Measurements from ENCODE around the gene RAB34.

The RAB34 gene

GRCh38 chr17:28720247-28720996 is 2.8 kb upstream of the RAB34 start:
- Histone ChIP-seq H3K9ac (ENCODE audit: low read length) (peak overlapping the region; percentile 95), H2BK15ac (ENCODE audit: low read depth, poor library complexity, severe bottlenecking) (no peak overlapping the region), H3K4ac (ENCODE audit: low read depth in 1 of 2, low read length in 2 of 2) (peak overlapping the region; percentile 29 to 77), H2BK5ac (ENCODE audit: low read depth, low read length, poor library complexity, severe bottlenecking) (peak overlapping the region; percentile 40), H3K27ac (ENCODE audit: low read length, poor library complexity, severe bottlenecking) (peak overlapping the region; percentile 92), H2BK12ac (ENCODE audit: low read length in 2 of 2) (no peak overlapping the region), H3K27me3 (ENCODE audit: control insufficient read depth in 1 of 2, insufficient read depth in 1 of 2, low read length in 2 of 2) (no peaks in the 10 kb centered on the region), H3K36me3 (ENCODE audit: control insufficient read depth in 1 of 2, insufficient read depth in 2 of 2, low read depth in 1 of 2, low read length in 2 of 2) (peaks cover 32 to 49% of the 10 kb centered on the region in 2 experiments), H2AK5ac (ENCODE audit: low read length, severe bottlenecking) (peak overlapping the region; percentile 5), H3K14ac (ENCODE audit: low read length in 2 of 2) (peak overlapping the region in 1 of 2 experiments; percentile 9), H3K4me1 (ENCODE audit: control insufficient read depth, insufficient read depth, low read depth, low read length) (peaks cover 26% of the 10 kb centered on the region), H3K9me3 (ENCODE audit: control insufficient read depth, low read length) (no peaks in the 10 kb centered on the region), H3K4me2 (ENCODE audit: low read length, poor library complexity, severe bottlenecking) (peak overlapping the region; percentile 76), H3K23ac (ENCODE audit: low read length in 2 of 2) (no peak overlapping the region), H2AFZ (ENCODE audit: low read depth, low read length) (no peak overlapping the region), H3K18ac (ENCODE audit: low read depth in 1 of 2, low read length in 2 of 2) (peak overlapping the region; percentile 78 to 97), H3K79me1 (replicated peaks; ENCODE audit: low read length, poor library complexity, severe bottlenecking) (peaks cover 2% of the 10 kb centered on the region), H4K8ac (ENCODE audit: low read length) (peak overlapping the region; percentile 74), H2BK120ac (ENCODE audit: low read depth, low read length) (no peak overlapping the region), H3K4me3 (ENCODE audit: insufficient read depth in 1 of 2, low read depth in 1 of 2, low read length in 2 of 2) (peak overlapping the region; percentile 85 to 99), H4K91ac (ENCODE audit: low read length) (peak overlapping the region; percentile 67)
- under 1% methylated on average over 21 of the region's 30 CpGs for WGBS
- peak; percentile 28 for DNase-seq

GRCh38 chr17:28719021-28719433 is 1.4 kb upstream of the RAB34 start:
- peak overlapping the region; percentile 69 to 85 for H3K18ac ChIP-seq (ENCODE audit: low read depth in 1 of 2, low read length in 2 of 2)
- H2BK15ac ChIP-seq (ENCODE audit: low read depth, poor library complexity, severe bottlenecking): no peak overlapping the region
- H3K36me3 ChIP-seq (ENCODE audit: control insufficient read depth in 1 of 2, insufficient read depth in 2 of 2, low read depth in 1 of 2, low read length in 2 of 2): peaks cover 39 to 52% of the 10 kb centered on the region in 2 experiments
- peak overlapping the region; percentile 65 for H4K8ac ChIP-seq (ENCODE audit: low read length)
- peak overlapping the region; percentile 98 for H3K27ac ChIP-seq (ENCODE audit: low read length, poor library complexity, severe bottlenecking)
- WGBS: 15% methylated on average over 17 of the region's 18 CpGs
- H3K4ac ChIP-seq (ENCODE audit: low read depth in 1 of 2, low read length in 2 of 2): peak overlapping the region in 1 of 2 experiments; percentile 84
- peak overlapping the region in 1 of 2 experiments; percentile 78 for H2BK12ac ChIP-seq (ENCODE audit: low read length in 2 of 2)
- H2BK5ac ChIP-seq (ENCODE audit: low read depth, low read length, poor library complexity, severe bottlenecking): no peak overlapping the region
- H3K9me3 ChIP-seq (ENCODE audit: control insufficient read depth, low read length): no peaks in the 10 kb centered on the region
- no peak overlapping the region for H2AFZ ChIP-seq (ENCODE audit: low read depth, low read length)
- peak overlapping the region; percentile 1 for H2BK120ac ChIP-seq (ENCODE audit: low read depth, low read length)
- H3K23ac ChIP-seq (ENCODE audit: low read length in 2 of 2): peak overlapping the region in 1 of 2 experiments; percentile 43
- peak overlapping the region; percentile 95 for H3K9ac ChIP-seq (ENCODE audit: low read length)
- H2AK5ac ChIP-seq (ENCODE audit: low read length, severe bottlenecking): peak overlapping the region; percentile 25
- H3K4me1 ChIP-seq (ENCODE audit: control insufficient read depth, insufficient read depth, low read depth, low read length): peaks cover 22% of the 10 kb centered on the region
- H4K91ac ChIP-seq (ENCODE audit: low read length): peak overlapping the region; percentile 70
- H3K27me3 ChIP-seq (ENCODE audit: control insufficient read depth in 1 of 2, insufficient read depth in 1 of 2, low read length in 2 of 2): no peaks in the 10 kb centered on the region
- H3K4me3 ChIP-seq (ENCODE audit: insufficient read depth in 1 of 2, low read depth in 1 of 2, low read length in 2 of 2): peak overlapping the region; percentile 20 to 99
- peak overlapping the region; percentile 39 for H3K4me2 ChIP-seq (ENCODE audit: low read length, poor library complexity, severe bottlenecking)
- H3K14ac ChIP-seq (ENCODE audit: low read length in 2 of 2): no peak overlapping the region
- DNase-seq: no peak
- H3K79me1 ChIP-seq (replicated peaks; ENCODE audit: low read length, poor library complexity, severe bottlenecking): peaks cover 7% of the 10 kb centered on the region

DNA sequence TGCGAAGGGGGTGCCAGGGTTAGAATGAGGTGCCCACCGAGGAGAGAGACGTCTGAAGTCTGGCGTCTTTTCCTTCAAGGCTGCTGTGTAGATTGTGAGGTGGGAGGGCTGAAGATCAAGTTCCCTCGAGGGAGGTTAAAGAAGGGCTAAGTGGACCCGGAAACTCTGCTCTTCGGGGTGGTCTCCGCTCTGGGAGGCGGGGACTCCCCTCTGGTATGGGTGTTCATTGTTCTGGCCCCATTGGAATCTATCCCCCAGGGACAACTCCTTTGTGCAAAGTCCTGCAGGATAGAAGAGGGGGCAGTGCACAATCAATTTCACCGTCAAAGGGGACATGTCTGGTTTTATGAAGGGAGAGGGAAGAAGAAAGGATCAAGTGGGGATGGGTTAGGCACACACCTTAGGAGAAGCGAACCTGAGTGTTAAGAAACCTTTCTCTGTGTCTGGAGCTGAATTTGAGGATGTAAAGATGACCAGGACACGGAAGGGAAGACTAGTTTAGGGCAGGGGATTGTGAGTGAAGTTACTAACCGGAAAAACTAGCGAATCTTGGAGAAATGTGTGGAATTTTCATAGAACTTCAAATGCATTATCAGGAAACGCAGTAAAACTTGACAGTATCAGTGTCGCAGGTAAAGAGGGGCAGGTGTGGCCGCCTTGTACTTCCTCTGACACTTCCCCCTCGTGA is 809 bp upstream of the RAB34 start:
- peak overlapping the region; percentile 43 for H4K91ac ChIP-seq (ENCODE audit: low read length)
- peak overlapping the region; percentile 7 to 14 for H2BK12ac ChIP-seq (ENCODE audit: low read length in 2 of 2)
- DNase-seq: no peak
- peak overlapping the region; percentile 79 to 84 for H3K4ac ChIP-seq (ENCODE audit: low read depth in 1 of 2, low read length in 2 of 2)
- H3K18ac ChIP-seq (ENCODE audit: low read depth in 1 of 2, low read length in 2 of 2): peak overlapping the region; percentile 60 to 98
- peak overlapping the region; percentile 65 for H2BK120ac ChIP-seq (ENCODE audit: low read depth, low read length)
- H3K4me3 ChIP-seq (ENCODE audit: insufficient read depth in 1 of 2, low read depth in 1 of 2, low read length in 2 of 2): peak overlapping the region; percentile 45 to 99
- H3K9me3 ChIP-seq (ENCODE audit: control insufficient read depth, low read length): no peaks in the 10 kb centered on the region
- peak overlapping the region; percentile 61 for H3K4me2 ChIP-seq (ENCODE audit: low read length, poor library complexity, severe bottlenecking)
- peak overlapping the region; percentile 93 for H4K8ac ChIP-seq (ENCODE audit: low read length)
- no peak overlapping the region for H2AFZ ChIP-seq (ENCODE audit: low read depth, low read length)
- H3K4me1 ChIP-seq (ENCODE audit: control insufficient read depth, insufficient read depth, low read depth, low read length): peaks cover 22% of the 10 kb centered on the region
- peaks cover 9% of the 10 kb centered on the region for H3K79me1 ChIP-seq (replicated peaks; ENCODE audit: low read length, poor library complexity, severe bottlenecking)
- WGBS: 6% methylated on average over 15 of the region's 18 CpGs
- no peaks in the 10 kb centered on the region for H3K27me3 ChIP-seq (ENCODE audit: control insufficient read depth in 1 of 2, insufficient read depth in 1 of 2, low read length in 2 of 2)
- peak overlapping the region; percentile 99 for H2BK5ac ChIP-seq (ENCODE audit: low read depth, low read length, poor library complexity, severe bottlenecking)
- no peak overlapping the region for H3K14ac ChIP-seq (ENCODE audit: low read length in 2 of 2)
- peak overlapping the region; percentile 78 for H2AK5ac ChIP-seq (ENCODE audit: low read length, severe bottlenecking)
- H3K36me3 ChIP-seq (ENCODE audit: control insufficient read depth in 1 of 2, insufficient read depth in 2 of 2, low read depth in 1 of 2, low read length in 2 of 2): peaks cover 44 to 51% of the 10 kb centered on the region in 2 experiments
- peak overlapping the region; percentile 95 for H3K9ac ChIP-seq (ENCODE audit: low read length)
- H3K27ac ChIP-seq (ENCODE audit: low read length, poor library complexity, severe bottlenecking): peak overlapping the region; percentile 98
- H2BK15ac ChIP-seq (ENCODE audit: low read depth, poor library complexity, severe bottlenecking): no peak overlapping the region
- H3K23ac ChIP-seq (ENCODE audit: low read length in 2 of 2): no peak overlapping the region
